Muscle of arm (tissue), 12 donors: ENCODE data around the gene MMP24. TPM values are rescaled to one million over a fixed set of nuclear protein-coding genes. Genes with fewer than 3 reads are reported as not detected.
A peak's percentile ranks its signal among the peaks of the same experiment; 100 is the strongest.
"Not testable (repeated sequence)": the region's sequence is repeated elsewhere in the genome, so short reads cannot be mapped to it uniquely, and the experiment has no call there.

Source experiments
- DNase-seq: peaks from one replicate; pipeline ENCODE4 v3.0.0-alpha.2; 2013
- polyA plus RNA-seq, 12 donors: library from polyadenylated mRNA; unstranded; fragments of 120-200 nt; gene quantifications; one replicate each; pipeline ENCODE4 v1.2.1, GENCODE V29; 2013; ENCODE audit not compliant: insufficient read length in 12 of 12

Gene MMP24
- polyA plus RNA-seq, 12 donors, result 0.19 to 0.77 (median 0.44) TPM; not detected in 2

DNA sequence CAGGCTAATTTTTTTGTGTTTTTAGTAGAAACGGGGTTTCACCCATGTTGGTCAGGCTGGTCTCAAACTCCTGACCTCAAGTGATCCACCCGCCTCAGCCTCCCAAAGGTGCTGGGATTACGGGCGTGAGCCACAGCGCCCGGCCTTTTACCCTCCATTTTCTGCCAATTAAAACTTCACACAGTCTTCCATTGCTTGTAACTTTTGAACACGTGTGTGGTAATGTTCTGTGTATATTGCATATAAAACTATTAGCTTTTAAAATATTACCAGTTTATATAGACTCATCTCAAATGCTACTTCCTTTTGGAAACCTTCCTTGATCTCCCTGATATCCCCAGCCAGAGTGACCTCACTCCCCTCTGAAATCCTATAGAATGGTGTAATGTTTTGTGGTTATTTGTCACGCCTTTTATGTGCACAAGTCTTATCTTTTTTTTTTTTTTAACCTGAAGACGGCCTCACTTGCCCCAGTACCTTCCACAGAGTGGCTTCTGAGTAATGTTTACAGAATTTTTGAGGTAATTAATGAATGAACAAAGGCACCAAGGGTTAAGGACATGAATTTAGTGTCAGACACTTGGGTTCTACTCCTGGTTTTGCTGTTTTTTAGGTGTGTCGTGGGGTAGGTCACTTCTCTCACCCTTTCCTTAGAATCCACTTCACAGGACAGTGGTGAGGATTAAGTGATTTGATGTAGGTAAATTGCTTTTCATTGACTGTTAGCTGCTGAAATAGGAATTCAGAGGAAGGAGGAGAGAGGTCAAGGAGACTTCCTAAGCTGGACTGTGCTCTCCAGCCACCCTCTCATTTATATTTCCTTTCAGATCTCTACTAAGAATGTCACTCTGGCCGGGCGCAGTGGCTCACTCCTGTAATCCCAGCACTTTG is 11.2 kb upstream of the MMP24 start:
- DNase-seq, result no peak

GRCh38 chr20:35216541-35216940 is 9.9 kb upstream of the MMP24 start:
- no peak for DNase-seq

DNA sequence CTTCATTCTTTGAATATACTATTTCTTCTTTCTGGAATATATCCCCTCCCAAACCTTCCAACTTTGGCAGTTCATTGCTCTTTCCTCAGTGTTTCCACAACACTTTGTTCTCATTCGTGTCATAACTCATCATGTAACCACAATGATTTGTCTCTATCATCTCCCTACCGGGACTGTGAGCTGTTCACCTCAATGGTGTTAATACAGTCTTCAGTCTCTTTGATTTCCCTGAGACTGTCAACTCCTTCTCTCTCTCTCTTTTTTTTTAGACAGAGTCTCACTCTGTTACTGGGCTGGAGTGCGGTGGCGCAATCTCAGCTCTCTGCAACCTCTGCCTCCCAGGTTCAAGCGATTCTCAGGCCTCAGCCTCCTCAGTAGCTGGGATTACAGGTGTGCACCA is 2.5 kb upstream of the MMP24 start:
- no peak for DNase-seq

DNA sequence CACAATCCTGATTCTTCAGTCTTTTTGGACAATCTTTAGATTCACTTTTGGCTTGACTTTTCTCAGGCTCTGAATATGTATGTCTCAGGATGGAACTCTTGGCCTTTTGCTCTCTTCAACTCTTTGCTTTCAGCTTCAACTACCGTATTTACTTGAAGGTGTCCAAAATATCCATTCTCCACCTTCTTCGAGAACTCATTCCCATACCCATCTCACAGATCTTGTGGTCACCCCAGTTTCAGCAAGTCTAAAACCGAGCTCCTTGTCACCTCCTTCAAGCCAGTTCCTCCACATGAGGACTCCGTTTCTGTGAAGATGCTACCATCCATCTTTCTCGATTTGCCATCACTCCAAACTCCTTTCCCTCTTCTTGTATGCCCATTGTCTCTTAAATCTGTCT is 2.0 kb upstream of the MMP24 start:
- no peak for DNase-seq

DNA sequence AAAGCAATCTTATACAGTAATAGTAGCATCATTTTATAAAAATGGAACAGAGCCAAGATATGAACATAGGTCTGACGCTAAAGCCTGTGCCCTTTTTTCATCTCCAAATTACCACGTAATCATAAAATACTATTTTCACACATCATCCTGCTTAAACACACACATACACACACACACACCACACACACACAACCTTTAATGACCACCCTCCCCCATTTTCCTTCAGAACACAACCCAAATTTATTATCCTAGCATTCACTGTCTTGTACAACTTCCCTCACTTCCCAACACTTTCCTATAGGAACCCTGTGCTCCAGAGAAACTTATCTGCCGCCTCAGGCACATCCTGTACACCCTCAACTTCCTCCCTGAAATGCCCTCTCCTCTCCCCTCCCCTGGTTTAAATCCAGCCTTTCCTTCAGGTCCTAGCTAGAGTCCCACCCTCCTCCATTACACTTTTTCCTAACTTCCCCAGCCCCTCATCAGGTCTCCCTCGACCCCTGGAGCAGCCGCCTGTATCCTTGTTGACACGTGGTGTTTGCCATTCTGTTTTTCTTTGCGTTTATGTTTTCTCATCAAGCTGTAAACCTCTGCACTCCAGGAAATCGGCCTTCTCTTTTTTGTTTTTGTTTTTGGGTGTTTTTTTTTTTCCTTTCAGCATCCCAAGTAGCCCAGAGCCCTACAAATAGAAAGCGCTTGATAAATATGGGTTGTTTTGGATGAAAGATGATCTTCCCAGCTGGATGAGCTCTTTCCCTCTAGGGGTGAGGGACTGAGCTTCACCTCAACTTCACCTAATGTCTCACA is 968 bp upstream of the MMP24 start:
- no peak for DNase-seq

- peak; percentile 59 for DNase-seq
Measured at GRCh38 chr20:35226884-35227681, 593 bp downstream of the MMP24 start.

DNA sequence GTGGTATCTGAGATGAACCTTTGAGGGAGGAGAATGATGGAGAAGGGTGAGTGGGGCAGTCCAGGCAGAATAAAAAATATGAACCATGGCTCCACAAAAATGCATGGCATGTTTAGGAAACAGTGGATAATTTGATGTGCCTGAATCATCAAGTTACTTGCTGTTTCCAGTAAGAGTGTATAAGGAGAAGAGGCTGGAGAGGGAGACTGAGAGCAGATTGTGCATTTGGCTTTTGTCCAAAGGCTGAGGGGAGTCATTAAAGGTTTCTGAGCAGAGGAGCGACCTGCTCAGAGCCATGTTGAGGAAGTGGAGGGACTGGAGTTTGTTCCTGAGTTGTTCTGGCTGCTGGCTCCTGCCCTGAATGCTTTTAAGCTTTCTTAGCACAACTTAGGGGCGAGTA is 6.1 kb downstream of the MMP24 start:
- no peak for DNase-seq

DNA sequence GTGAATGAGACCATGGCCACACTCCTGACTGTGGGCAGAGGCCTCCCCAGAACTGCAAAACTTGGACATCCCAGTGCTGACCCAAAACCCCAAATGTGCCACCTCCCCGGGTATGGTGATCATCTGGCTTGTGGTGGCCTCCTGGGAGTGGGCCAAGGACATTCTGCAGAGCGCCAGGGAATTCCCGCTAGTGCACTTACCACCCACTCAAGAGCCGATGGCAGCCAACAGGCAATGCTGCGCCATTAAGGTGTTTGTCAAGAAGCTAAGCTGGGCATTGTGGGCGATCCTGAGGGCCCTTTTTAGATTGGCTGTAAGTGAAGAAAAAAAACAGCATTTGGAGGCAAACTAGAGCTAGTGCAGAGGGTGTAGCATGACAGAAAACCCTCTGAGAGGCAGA is 9.4 kb downstream of the MMP24 start:
- DNase-seq, result no peak

DNA sequence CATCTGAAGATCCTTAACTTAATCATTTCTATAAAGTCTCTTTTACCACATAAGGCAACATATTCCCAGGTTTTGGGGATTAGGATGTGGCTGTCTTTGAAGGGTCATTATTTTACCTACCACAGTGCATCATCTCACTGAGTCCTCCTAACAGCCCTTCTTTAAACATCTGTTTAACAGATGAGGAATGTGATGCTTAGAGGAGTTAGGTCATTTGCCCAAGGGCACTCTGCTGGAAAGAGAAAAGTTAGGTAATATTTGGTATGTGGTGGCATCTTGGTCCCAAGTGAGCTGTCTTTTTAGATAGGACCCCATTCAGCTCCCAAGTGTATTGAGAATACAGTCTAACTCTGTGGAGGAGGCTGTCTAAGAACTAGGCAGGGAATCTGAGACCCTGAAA is 11.0 kb downstream of the MMP24 start:
- DNase-seq, result no peak

DNA sequence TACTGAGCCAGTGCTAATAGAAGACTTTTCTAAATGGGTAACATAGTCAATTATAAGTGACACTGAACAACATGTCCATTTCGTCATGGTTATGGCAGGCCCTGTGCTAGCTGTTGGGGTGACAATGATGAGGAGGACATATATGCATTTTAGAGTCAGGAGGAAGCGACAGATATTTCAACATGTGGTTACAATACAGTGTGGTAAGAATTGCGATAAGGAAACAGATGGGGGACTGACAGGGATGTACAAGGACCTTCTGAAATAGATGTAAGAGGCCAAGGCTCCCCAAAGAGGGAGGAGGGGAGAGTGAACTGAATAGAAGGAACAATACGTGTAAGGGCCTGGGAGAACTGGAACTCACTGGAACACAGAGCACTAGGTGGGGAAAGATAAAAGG is 11.7 kb downstream of the MMP24 start:
- DNase-seq, result no peak

- no peak for DNase-seq
Measured at GRCh38 chr20:35238735-35239134, 12.2 kb downstream of the MMP24 start.

DNA sequence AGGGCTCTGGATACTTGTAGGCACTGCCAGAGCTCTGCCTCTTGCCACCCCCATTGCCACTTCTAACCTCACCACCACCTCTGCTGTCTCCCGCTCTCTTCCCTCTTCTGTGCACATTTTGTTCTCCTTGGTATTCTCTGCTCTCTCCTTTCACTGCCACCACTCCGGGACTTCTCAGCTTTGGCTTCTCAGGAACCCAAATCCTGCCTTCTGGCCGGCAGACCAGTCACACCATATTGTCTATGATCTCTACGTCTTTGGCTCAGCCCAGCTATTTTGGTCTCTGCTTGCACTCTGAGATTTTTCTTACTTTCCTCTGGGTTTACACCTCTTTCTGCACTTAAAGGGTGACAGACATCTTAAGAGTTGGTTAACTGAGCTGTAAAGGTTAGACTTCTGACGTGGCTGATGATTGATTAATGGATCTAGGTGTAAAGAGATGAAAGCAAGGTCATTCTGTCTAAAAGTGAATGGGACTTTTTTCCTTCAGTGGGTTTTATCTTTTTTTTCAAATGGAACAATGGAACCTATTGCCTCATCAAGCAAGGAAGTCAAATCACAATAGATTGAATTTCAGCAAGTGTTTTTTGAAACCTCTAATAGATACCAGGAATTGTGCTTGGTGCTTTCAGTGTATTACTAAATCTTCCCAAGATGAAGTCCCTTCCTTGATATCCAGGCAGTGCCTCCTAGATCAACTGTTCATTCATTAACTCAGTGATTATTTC is 13.8 kb downstream of the MMP24 start:
- no peak for DNase-seq

GRCh38 chr20:35240811-35241293 is 14.4 kb downstream of the MMP24 start:
- no peak for DNase-seq

DNA sequence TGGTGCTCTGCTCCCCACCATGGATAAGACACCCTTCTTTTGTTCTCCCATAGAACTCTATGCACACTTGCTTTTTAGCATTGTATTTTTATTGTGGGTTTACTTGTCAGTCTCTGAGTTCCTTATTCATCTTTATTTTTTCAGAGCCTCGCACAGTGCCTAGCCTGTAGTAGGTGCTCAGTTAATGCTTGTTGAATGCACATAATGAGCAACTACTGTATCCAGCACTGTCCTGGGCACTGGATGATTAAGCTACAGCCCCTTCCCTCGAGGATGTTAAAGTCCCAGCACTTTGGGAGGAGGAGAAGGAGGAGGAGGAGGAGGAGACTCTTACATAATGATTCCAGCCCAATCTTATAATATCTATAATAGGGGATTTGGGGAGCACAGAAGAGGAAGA is 16.8 kb downstream of the MMP24 start:
- DNase-seq, result no peak

DNA sequence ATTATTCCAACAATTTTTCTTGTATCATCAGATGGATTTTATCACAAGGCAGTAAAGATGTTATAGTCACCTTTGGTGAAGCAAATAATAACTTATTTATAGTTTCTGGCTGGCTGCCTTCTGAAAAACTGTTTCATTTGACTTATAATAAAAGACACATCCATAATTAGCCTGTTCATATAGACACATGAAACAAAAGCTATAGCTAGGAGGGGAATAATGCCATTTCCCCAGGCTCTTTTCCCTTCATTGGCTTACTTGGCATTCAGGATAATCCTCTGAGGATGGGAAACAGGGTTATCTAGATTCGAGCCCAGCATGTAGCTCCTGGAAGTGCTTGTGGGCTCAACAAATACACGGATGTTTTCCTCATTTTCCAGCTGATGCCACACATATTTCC is 17.5 kb downstream of the MMP24 start:
- DNase-seq, result no peak

DNA sequence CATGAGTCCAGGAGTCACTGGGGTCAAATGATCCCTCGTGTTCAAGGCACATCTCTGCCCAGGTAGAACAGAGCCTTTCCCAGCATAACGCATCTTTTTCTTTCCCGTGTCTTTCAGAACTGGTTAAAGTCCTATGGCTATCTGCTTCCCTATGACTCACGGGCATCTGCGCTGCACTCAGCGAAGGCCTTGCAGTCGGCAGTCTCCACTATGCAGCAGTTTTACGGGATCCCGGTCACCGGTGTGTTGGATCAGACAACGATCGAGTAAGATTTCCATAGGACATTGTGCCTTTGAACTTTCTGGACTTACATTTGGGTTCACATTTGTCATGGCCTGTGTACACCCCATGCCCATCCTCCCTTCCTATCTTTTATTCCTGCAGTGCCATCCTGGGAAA is 20.2 kb downstream of the MMP24 start:
- DNase-seq, result no peak

DNA sequence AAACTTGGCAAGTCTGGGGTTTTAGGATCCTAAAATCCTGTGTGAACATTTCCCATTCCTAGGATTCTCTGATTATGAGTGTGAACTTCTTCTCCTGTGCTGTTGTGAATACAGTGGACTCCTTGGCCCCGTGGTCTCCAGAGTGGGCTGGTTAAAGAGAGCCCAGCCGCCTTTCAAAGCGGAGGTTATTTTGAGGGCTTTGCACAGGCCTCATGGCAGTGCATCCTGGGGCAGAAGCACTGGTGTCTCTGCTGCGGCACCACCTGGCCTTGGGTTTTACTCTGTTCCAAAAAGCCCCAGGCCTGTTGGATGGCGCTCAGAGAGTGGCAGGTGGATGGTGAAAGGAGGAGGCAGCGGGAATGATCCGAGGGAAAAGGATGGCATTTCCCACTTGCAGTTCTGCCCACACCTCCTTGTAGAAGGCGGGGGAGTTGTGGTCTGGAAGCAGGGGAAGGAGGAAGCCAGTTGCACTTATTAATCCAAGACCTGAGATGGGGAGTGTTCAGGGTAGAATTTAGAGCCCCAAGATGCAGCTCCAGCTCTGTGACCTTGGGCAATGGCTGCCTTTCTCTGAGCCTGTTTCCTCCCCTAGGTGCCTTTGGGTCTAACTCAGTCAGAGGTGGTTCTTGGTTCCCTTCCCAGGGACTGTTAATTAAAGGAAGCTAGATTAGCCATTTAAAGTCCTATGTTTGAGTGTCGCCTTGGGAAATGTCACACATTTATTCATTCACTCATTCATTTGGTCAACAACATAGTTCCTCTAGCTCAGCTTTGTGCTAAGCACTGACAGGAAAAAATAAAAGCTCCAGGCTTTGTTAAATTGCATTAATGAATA is 22.4 kb downstream of the MMP24 start:
- no peak for DNase-seq

DNA sequence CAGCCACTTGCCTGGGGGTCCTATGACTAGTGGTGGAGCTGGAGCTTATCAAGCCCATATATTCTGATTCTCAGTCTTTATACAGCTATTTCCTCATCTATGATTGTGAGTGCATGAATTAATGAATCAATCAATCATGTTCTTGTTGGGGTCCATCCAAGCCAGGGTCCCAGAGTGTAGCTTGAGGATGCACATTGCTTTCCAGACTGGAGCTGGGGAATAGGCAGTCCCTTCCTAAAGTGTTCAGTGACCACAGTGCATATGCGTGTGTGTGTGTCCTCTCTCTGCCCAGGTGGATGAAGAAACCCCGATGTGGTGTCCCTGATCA is 25.1 kb downstream of the MMP24 start:
- DNase-seq, result no peak

- no peak for DNase-seq
Measured at GRCh38 chr20:35252037-35252461, 25.6 kb downstream of the MMP24 start.

- not testable (repeated sequence) for DNase-seq
Measured at GRCh38 chr20:35252598-35252997, 26.1 kb downstream of the MMP24 start.

DNA sequence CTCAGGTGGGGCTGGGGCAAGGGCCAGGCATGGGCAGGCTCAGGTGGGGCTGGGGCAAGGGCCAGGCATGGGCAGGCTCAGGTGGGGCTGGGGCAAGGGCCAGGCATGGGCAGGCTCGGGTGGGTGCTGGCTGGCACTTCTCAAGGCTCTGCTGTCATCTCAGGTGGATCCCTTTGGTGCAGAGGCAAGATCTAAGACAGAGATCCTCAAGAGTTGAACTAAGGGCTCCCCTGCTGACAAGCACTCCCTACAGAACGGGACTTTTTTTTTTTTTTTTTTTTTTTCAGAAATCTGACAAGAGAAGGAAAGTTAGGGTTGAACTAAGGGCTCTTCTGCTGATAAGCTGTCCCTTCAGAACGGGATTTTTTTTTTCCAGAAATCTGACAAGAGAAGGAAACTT is 26.5 kb downstream of the MMP24 start:
- DNase-seq, result no peak
